Right atrium auricular region (tissue), 2 donors: ENCODE results near the gene AFAP1. TPM values are rescaled to one million over a fixed set of nuclear protein-coding genes. Genes with fewer than 3 reads are reported as not detected.
A peak's percentile ranks its signal among the peaks of the same experiment; 100 is the strongest.

Experiments
- DNase-seq: peaks from one replicate; pipeline ENCODE4 v3.0.0-alpha.2; 2019; ENCODE audit warnings: low spot score
- H3K27ac ChIP-seq, 2 donors: fragments of 200-600 bp; sonication (generic); 1 replicate in 1 of 2; 2 replicates in 1 of 2; pipeline ENCODE4 v1.5.1; 2016 to 2019
- H3K27me3 ChIP-seq, 2 donors: fragments of 200-600 bp; sonication (generic); one replicate each; pipeline versions ENCODE4 v1.5.1 to v1.6.0; 2017 to 2019
- H3K36me3 ChIP-seq: fragments of 200-600 bp; sonication (generic); one replicate; pipeline ENCODE4 v1.5.1; 2016
- H3K4me1 ChIP-seq, 2 donors: fragments of 200-600 bp; sonication (generic); one replicate each; pipeline versions ENCODE4 v1.5.1 to v1.6.0; 2017 to 2019
- H3K4me3 ChIP-seq, 2 donors: fragments of 200-600 bp; sonication (generic); 1 replicate in 1 of 2; 2 replicates in 1 of 2; pipeline ENCODE4 v1.5.1; 2017 to 2019; ENCODE audit warnings: mild to moderate bottlenecking in 1 of 2, moderate library complexity in 1 of 2
- H3K9me3 ChIP-seq, 2 donors: fragments of 200-600 bp; sonication (generic); one replicate each; pipeline ENCODE4 v1.5.1; 2019
- CTCF ChIP-seq, 2 donors: fragments of 200-600 bp; sonication (generic); IDR thresholded peaks; one replicate each; pipeline ENCODE4 v1.5.1; 2019; ENCODE audit warnings: antibody characterized with exemption in 2 of 2
- total RNA-seq, 2 donors: library from RNA; depleted of rRNA; stranded (reverse); fragments of >200 nt; gene quantifications; one replicate each; pipeline ENCODE4 v1.1.0, GENCODE V29; 2016

Gene AFAP1
- total RNA-seq, 2 donors from 2014 or later = 16.2 to 27.2 TPM

GRCh38 chr4:7807351-7807921, 132.2 kb downstream of the AFAP1 start:
- peak overlapping the region; percentile 74 to 76 for H3K27ac ChIP-seq
- H3K9me3 ChIP-seq = no peaks in the 10 kb centered on the region
- peaks cover 18% of the 10 kb centered on the region for H3K36me3 ChIP-seq
- H3K27me3 ChIP-seq = no peaks in the 10 kb centered on the region
- DNase-seq = peak; percentile 63
- H3K4me3 ChIP-seq = no peak overlapping the region
- no peak for TF ChIP-seq CTCF (IDR thresholded peaks at IDR 0.05)
- H3K4me1 ChIP-seq = peaks cover 0 to 68% of the 10 kb centered on the region in 2 donors

- DNase-seq = peak; percentile 89
- H3K27me3 ChIP-seq = no peaks in the 10 kb centered on the region
- TF ChIP-seq CTCF (IDR thresholded peaks at IDR 0.05) = no peak
- no peak overlapping the region for H3K4me3 ChIP-seq
- peaks cover 18% of the 10 kb centered on the region for H3K36me3 ChIP-seq
- peak overlapping the region; percentile 74 to 76 for H3K27ac ChIP-seq
- H3K9me3 ChIP-seq = no peaks in the 10 kb centered on the region
- peaks cover 0 to 60% of the 10 kb centered on the region in 2 donors for H3K4me1 ChIP-seq
Measured at GRCh38 chr4:7806338-7807090, 133.1 kb downstream of the AFAP1 start.

GRCh38 chr4:7805533-7806337, 133.9 kb downstream of the AFAP1 start:
- Histone ChIP-seq H3K4me1 (peaks cover 0 to 52% of the 10 kb centered on the region in 2 donors), H3K4me3 (no peak overlapping the region), H3K36me3 (peaks cover 23% of the 10 kb centered on the region), H3K27me3 (no peaks in the 10 kb centered on the region), H3K27ac (peak overlapping the region; percentile 74 to 76), H3K9me3 (no peaks in the 10 kb centered on the region)
- DNase-seq = peak; percentile 84
- no peak for TF ChIP-seq CTCF (IDR thresholded peaks at IDR 0.05)

- TF ChIP-seq CTCF (IDR thresholded peaks at IDR 0.05) = no peak
- peak; percentile 44 for DNase-seq
- no peaks in the 10 kb centered on the region for H3K27me3 ChIP-seq
- H3K9me3 ChIP-seq = no peaks in the 10 kb centered on the region
- peaks cover 0 to 47% of the 10 kb centered on the region in 2 donors for H3K4me1 ChIP-seq
- peak overlapping the region; percentile 74 to 76 for H3K27ac ChIP-seq
- H3K36me3 ChIP-seq = peaks cover 32% of the 10 kb centered on the region
- no peak overlapping the region for H3K4me3 ChIP-seq
Measured at GRCh38 chr4:7804756-7805385, 134.8 kb downstream of the AFAP1 start.

- TF ChIP-seq CTCF (IDR thresholded peaks at IDR 0.05) = peak; percentile 89 to 97
- no peaks in the 10 kb centered on the region for H3K27me3 ChIP-seq
- no peaks in the 10 kb centered on the region for H3K9me3 ChIP-seq
- peak overlapping the region; percentile 74 to 76 for H3K27ac ChIP-seq
- peaks cover 0 to 47% of the 10 kb centered on the region in 2 donors for H3K4me1 ChIP-seq
- H3K36me3 ChIP-seq = peaks cover 32% of the 10 kb centered on the region
- H3K4me3 ChIP-seq = no peak overlapping the region
- peak; percentile 93 for DNase-seq
Measured at GRCh38 chr4:7803992-7804755, 135.5 kb downstream of the AFAP1 start.
